ENCODE data around the gene AGBL4. TPM values are rescaled to one million over a fixed set of nuclear protein-coding genes. Genes with fewer than 3 reads are reported as not detected.

The AGBL4 gene
- total and polyA plus RNA-seq, 9 of the 15 experiments (the other 6 are each of a cell fraction or from before 2014, with no cell fraction given), result 0.11 TPM; not detected in 7

- Histone ChIP-seq H4K20me1 (replicated peaks; ENCODE audit: control insufficient read depth, insufficient read depth, low read length) (no peaks in the 10 kb centered on the region), H3K36me3 (ENCODE audit: control insufficient read depth, insufficient read depth, low read length) (no peaks in the 10 kb centered on the region), H3K4me1 (replicated peaks in 1 of 2; ENCODE audit: control insufficient read depth in 2 of 2, insufficient read depth in 2 of 2, low read length in 2 of 2) (no peaks in the 10 kb centered on the region), H3K27ac (ENCODE audit: extremely low read depth, low read depth, low read length) (no peak overlapping the region), H3K4me2 (ENCODE audit: insufficient read depth, low read length) (no peak overlapping the region), H3K9ac (ENCODE audit: insufficient read depth in 1 of 2, low read depth in 2 of 2, low read length in 2 of 2) (no peak overlapping the region), H3K79me2 (ENCODE audit: control insufficient read depth, insufficient read depth, low read length) (no peaks in the 10 kb centered on the region), H3K27me3 (ENCODE audit: control insufficient read depth in 2 of 2, insufficient read depth in 2 of 2, low read length in 2 of 2) (no peaks in the 10 kb centered on the region), H3K9me1 (ENCODE audit: control insufficient read depth, insufficient read depth, low read length) (no peaks in the 10 kb centered on the region), H3K4me3 (no peak overlapping the region), H2AFZ (ENCODE audit: low read depth, low read length) (no peak overlapping the region), H3K9me3 (replicated peaks; ENCODE audit: control insufficient read depth, insufficient read depth, low read depth, low read length) (no peaks in the 10 kb centered on the region)
- DNase-seq (ENCODE audit: extremely low read depth in 1 of 4, low spot score in 3 of 4), result no peak
- CTCF ChIA-PET (ENCODE audit: low intra/inter-chr PET ratio), result no interaction called here
- 2% methylated on average over 3 of the region's 3 CpGs for WGBS (ENCODE audit: insufficient coverage, low coverage, missing lambda C conversion rate)
- FAIRE-seq, result no peak
- intact Hi-C loops (cut with micrococcal nuclease) (no loop called here), in situ Hi-C loops (cut with MboI) (no loop called here)
- no peak for ATAC-seq
- POLR2A ChIA-PET, result no interaction called here
- BruUV-seq (replicated peaks), result no TSS peak
- no peak for TF ChIP-seq CREM (IDR thresholded peaks at IDR 0.05; ENCODE audit: low read depth)
- TF ChIP-seq EWSR1 (IDR thresholded peaks at IDR 0.05; ENCODE audit: borderline replicate concordance, low read depth, partially characterized antibody), result no peak
- TF ChIP-seq USF2 (CRISPR knock-in tag; IDR thresholded peaks at IDR 0.05), result no peak
- no peak for TF ChIP-seq ZFP36 (IDR thresholded peaks at IDR 0.05; ENCODE audit: low read depth, low read length, partially characterized antibody)
- TF ChIP-seq TOE1 (IDR thresholded peaks at IDR 0.05; ENCODE audit: borderline replicate concordance), result no peak
- TF ChIP-seq TOE1 (CRISPR knock-in tag; IDR thresholded peaks at IDR 0.05; ENCODE audit: borderline replicate concordance, low read depth), result no peak
- no peak for TF ChIP-seq TBL1XR1 (IDR thresholded peaks at IDR 0.05; ENCODE audit: low read length in 2 of 2)
- no peak for TF ChIP-seq MTA1 (IDR thresholded peaks at IDR 0.05; ENCODE audit: borderline replicate concordance)
- TF ChIP-seq TARDBP (IDR thresholded peaks at IDR 0.05), result no peak
These were observed 919.2 kb downstream of the AGBL4 start for GRCh38 chr1:49104575-49104974.
